ENCODE data around the gene POLR1G. TPM values are rescaled to one million over a fixed set of nuclear protein-coding genes. Genes with fewer than 3 reads are reported as not detected.
A peak's percentile ranks its signal among the peaks of the same experiment; 100 is the strongest.

POLR1G gene
- total and polyA plus RNA-seq, 2 donors (not counting 3 experiments of a cell fraction or from before 2014, with no cell fraction given), result 6.6 to 19.5 TPM

DNA sequence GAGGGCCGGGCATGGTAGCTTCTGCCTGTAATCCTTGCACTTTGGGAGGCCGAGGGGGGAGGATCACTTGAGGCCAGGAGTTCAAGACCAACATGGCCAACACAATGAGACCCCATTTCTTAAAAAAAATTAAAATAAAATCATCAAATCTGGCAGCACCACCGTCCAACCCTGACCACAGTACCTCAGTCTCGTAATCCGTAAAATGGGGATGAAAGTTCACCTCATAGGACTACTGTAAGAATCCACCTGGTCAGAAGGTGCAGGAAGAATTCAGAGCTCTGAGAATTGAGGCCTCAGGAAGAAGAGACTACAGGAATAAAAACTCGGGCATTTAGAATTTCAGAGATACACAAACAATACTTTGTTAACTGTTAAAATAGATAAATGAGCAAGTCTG is 4.6 kb upstream of the POLR1G start:
- POLR2A ChIA-PET, result interaction anchor here (1.7 kb wide), 1 partner anchor 68 kb away, joined by 4 read pairs; no protein-coding TSS in a partner anchor
- DNase-seq (ENCODE audit: low read depth, low spot score) (no peak), FAIRE-seq (peak; percentile 66)
- intact Hi-C loops (cut with micrococcal nuclease), result no loop called here
- dilution Hi-C loops (cut with MboI; ENCODE audit: extremely low pct_ligation_motif_present, low sequenced_read_pairs), result no loop called here
- Histone ChIP-seq H4K20me1 (replicated peaks; ENCODE audit: control insufficient read depth, extremely low read depth, insufficient read depth, low read length) (no peaks in the 10 kb centered on the region), H3K9ac (replicated peaks; ENCODE audit: extremely low read depth, insufficient read depth, low read length) (peak overlapping the region; percentile 52), H3K79me2 (ENCODE audit: control insufficient read depth, insufficient read depth, low read length) (peaks cover 43% of the 10 kb centered on the region), H3K9me3 (replicated peaks; ENCODE audit: control insufficient read depth, insufficient read depth, low read length) (no peaks in the 10 kb centered on the region), H3K9me1 (replicated peaks; ENCODE audit: control insufficient read depth, extremely low read depth, insufficient read depth, low read length) (no peaks in the 10 kb centered on the region), H3K4me3 (replicated peaks in 1 of 3; ENCODE audit: insufficient read depth in 1 of 3, low read depth in 1 of 3, low read length in 3 of 3) (peak overlapping the region in 1 of 3 experiments; percentile 23), H3K4me2 (ENCODE audit: insufficient read depth, low read length) (peak overlapping the region; percentile 16), H3K4me1 (ENCODE audit: control insufficient read depth, extremely low read depth, insufficient read depth, low read length) (peaks cover 25% of the 10 kb centered on the region), H2AFZ (ENCODE audit: low read depth, low read length) (no peak overlapping the region), H3K36me3 (ENCODE audit: control insufficient read depth in 2 of 2, extremely low read depth in 1 of 2, insufficient read depth in 2 of 2, low read length in 2 of 2) (peaks cover 0 to 3% of the 10 kb centered on the region in 2 experiments), H3K27me3 (ENCODE audit: control insufficient read depth in 2 of 2, insufficient read depth in 2 of 2, low read length in 2 of 2) (no peaks in the 10 kb centered on the region), H3K27ac (ENCODE audit: insufficient read depth, low read depth, low read length) (peak overlapping the region; percentile 54)
- BruUV-seq (replicated peaks), result no TSS peak
- CTCF ChIA-PET, result interaction anchor here (0.9 to 6.6 kb wide), 15 partner anchors 8 to 84 kb away, joined by 3 to 101 read pairs (median 4); partner anchors contain the start of gene ERCC1
- TF ChIP-seq, protein P1, sequence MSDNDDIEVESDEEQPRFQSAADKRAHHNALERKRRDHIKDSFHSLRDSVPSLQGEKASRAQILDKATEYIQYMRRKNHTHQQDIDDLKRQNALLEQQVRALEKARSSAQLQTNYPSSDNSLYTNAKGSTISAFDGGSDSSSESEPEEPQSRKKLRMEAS (IDR thresholded peaks at IDR 0.05; ENCODE audit: insufficient read depth, insufficient read length), result no peak
- TF ChIP-seq, protein P2, sequence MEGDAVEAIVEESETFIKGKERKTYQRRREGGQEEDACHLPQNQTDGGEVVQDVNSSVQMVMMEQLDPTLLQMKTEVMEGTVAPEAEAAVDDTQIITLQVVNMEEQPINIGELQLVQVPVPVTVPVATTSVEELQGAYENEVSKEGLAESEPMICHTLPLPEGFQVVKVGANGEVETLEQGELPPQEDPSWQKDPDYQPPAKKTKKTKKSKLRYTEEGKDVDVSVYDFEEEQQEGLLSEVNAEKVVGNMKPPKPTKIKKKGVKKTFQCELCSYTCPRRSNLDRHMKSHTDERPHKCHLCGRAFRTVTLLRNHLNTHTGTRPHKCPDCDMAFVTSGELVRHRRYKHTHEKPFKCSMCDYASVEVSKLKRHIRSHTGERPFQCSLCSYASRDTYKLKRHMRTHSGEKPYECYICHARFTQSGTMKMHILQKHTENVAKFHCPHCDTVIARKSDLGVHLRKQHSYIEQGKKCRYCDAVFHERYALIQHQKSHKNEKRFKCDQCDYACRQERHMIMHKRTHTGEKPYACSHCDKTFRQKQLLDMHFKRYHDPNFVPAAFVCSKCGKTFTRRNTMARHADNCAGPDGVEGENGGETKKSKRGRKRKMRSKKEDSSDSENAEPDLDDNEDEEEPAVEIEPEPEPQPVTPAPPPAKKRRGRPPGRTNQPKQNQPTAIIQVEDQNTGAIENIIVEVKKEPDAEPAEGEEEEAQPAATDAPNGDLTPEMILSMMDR (IDR thresholded peaks at IDR 0.05; ENCODE audit: extremely low read depth in 1 of 2, insufficient read depth in 1 of 2, low read depth in 1 of 2, low read length in 2 of 2), result no peak
- TF ChIP-seq POLR2AphosphoS5 (IDR thresholded peaks at IDR 0.05; ENCODE audit: insufficient read depth, low read depth, low read length) (no peak), POLR2A (IDR thresholded peaks at IDR 0.05; ENCODE audit: low read depth, low read length) (no peak), MYC (IDR thresholded peaks at IDR 0.05; ENCODE audit: low read depth, low read length) (no peak), GATA2 (IDR thresholded peaks at IDR 0.05; ENCODE audit: insufficient read depth, insufficient read length, low read depth, low read length) (no peak), EZH2 (IDR thresholded peaks at IDR 0.05; ENCODE audit: borderline replicate concordance, low read depth, low read length, severe bottlenecking) (no peak), JUN (IDR thresholded peaks at IDR 0.05; ENCODE audit: borderline replicate concordance, insufficient read depth, insufficient read length, low read depth) (no peak), FOS (IDR thresholded peaks at IDR 0.05; ENCODE audit: borderline replicate concordance, insufficient read depth, low read length) (no peak)
